CD14-positive monocyte (primary cell): Measurements from ENCODE around the gene FBLIM1. TPM values are rescaled to one million over a fixed set of nuclear protein-coding genes. Genes with fewer than 3 reads are reported as not detected.
A peak's percentile ranks its signal among the peaks of the same experiment; 100 is the strongest.

Experiments
- DNase-seq, 3 donors: peaks; one replicate each; pipeline ENCODE4 v3.0.0-alpha.2; 2011 to 2022
- H2AFZ ChIP-seq: 2 replicates; pipeline ENCODE4 v1.6.0; 2012; ENCODE audit warnings: mild to moderate bottlenecking, low read depth, low read length, inconsistent platforms; ENCODE audit not compliant: insufficient read depth, poor library complexity, severe bottlenecking
- H3K27ac ChIP-seq, 2 donors: 1 replicate in 1 of 2; 2 replicates in 1 of 2; pipeline ENCODE4 v1.5.1; 2012 to 2013; ENCODE audit warnings: low read length in 2 of 2, control low read depth in 1 of 2, inconsistent platforms in 1 of 2, low read depth in 1 of 2, mild to moderate bottlenecking in 1 of 2
- H3K27me3 ChIP-seq, 2 donors: one replicate each; pipeline versions ENCODE4 v1.6.0 to v1.6.1; 2011 to 2013; ENCODE audit warnings: low read length in 2 of 2; ENCODE audit not compliant: control insufficient read depth in 2 of 2, insufficient read depth in 2 of 2
- H3K36me3 ChIP-seq, 2 donors: replicated peaks in 1 of 2; 1 replicate in 1 of 2; 2 replicates in 1 of 2; pipeline versions ENCODE4 v1.5.1 to v1.6.1; 2012 to 2013; ENCODE audit warnings: low read length in 2 of 2, control low read depth in 1 of 2, inconsistent platforms in 1 of 2, mild to moderate bottlenecking in 1 of 2; ENCODE audit not compliant: insufficient read depth in 2 of 2, control insufficient read depth in 1 of 2
- H3K4me1 ChIP-seq, 2 donors: 1 replicate in 1 of 2; 2 replicates in 1 of 2; pipeline versions ENCODE4 v1.5.1 to v1.6.1; 2012 to 2013; ENCODE audit warnings: low read length in 2 of 2, control low read depth in 1 of 2, inconsistent platforms in 1 of 2, mild to moderate bottlenecking in 1 of 2, moderate library complexity in 1 of 2; ENCODE audit not compliant: insufficient read depth in 2 of 2, control insufficient read depth in 1 of 2
- H3K4me2 ChIP-seq: replicated peaks from 2 replicates; pipeline ENCODE3; 2012; ENCODE audit warnings: low read length, moderate library complexity, mild to moderate bottlenecking; ENCODE audit not compliant: poor library complexity, severe bottlenecking; ENCODE audit errors: extremely low read depth
- H3K4me3 ChIP-seq, 3 experiments: fragments of 200-600 bp in 1 of 3; sonication (generic) in 1 of 3; replicated peaks in 1 of 3; 1 replicate in 2 of 3; 2 replicates in 1 of 3; pipeline ENCODE4 v1.5.1; 2011 to 2013; ENCODE audit warnings: low read length in 3 of 3, mild to moderate bottlenecking in 3 of 3, control low read depth in 2 of 3, low read depth in 2 of 3, inconsistent platforms in 1 of 3, moderate library complexity in 1 of 3
- H3K79me2 ChIP-seq: 2 replicates; pipeline ENCODE4 v1.6.0; 2012; ENCODE audit warnings: mild to moderate bottlenecking, control low read depth, inconsistent platforms, low read length, moderate library complexity; ENCODE audit not compliant: insufficient read depth
- H3K9ac ChIP-seq: 2 replicates; pipeline ENCODE4 v1.6.0; 2017; ENCODE audit warnings: low read length, mild to moderate bottlenecking; ENCODE audit not compliant: insufficient read depth, poor library complexity, severe bottlenecking
- H3K9me3 ChIP-seq, 2 donors: replicated peaks in 1 of 2; 1 replicate in 1 of 2; 2 replicates in 1 of 2; pipeline versions ENCODE4 v1.5.1 to v1.6.1; 2012 to 2013; ENCODE audit warnings: low read length in 2 of 2, control low read depth in 1 of 2; ENCODE audit not compliant: control insufficient read depth in 1 of 2, insufficient read depth in 1 of 2
- H4K20me1 ChIP-seq: 2 replicates; pipeline ENCODE4 v1.6.0; 2012; ENCODE audit warnings: mild to moderate bottlenecking, low read length, control low read depth, moderate library complexity; ENCODE audit not compliant: insufficient read depth
- H3K27ac Mint-ChIP-seq, 7 donors: one replicate each; pipeline ENCODE4 v1.8.0; 2020; ENCODE audit warnings: mild to moderate bottlenecking in 7 of 7, mixed read lengths in 7 of 7, moderate library complexity in 6 of 7, inconsistent platforms in 2 of 7
- H3K27me3 Mint-ChIP-seq, 3 donors: one replicate each; pipeline ENCODE4 v1.8.0; 2021 to 2022; ENCODE audit warnings: low read depth in 3 of 3, mild to moderate bottlenecking in 3 of 3, mixed read lengths in 3 of 3, moderate library complexity in 3 of 3, inconsistent platforms in 1 of 3
- H3K36me3 Mint-ChIP-seq, 2 donors: one replicate each; pipeline ENCODE4 v1.8.0; 2020; ENCODE audit warnings: mixed read lengths in 2 of 2, inconsistent platforms in 1 of 2, mild to moderate bottlenecking in 1 of 2
- H3K4me1 Mint-ChIP-seq: one replicate; pipeline ENCODE4 v1.8.0; 2020; ENCODE audit warnings: mild to moderate bottlenecking, mixed read lengths
- H3K4me3 Mint-ChIP-seq, 2 donors: one replicate each; pipeline ENCODE4 v1.8.0; 2020; ENCODE audit warnings: mild to moderate bottlenecking in 2 of 2, mixed read lengths in 2 of 2, moderate library complexity in 1 of 2
- H3K9me3 Mint-ChIP-seq, 7 donors: one replicate each; pipeline ENCODE4 v1.8.0; 2020 to 2022; ENCODE audit warnings: mixed read lengths in 7 of 7, mild to moderate bottlenecking in 6 of 7, moderate library complexity in 6 of 7, inconsistent platforms in 2 of 7
- CTCF ChIP-seq: fragments of 200-600 bp; IDR thresholded peaks from one replicate; pipeline ENCODE4 v1.8.0; 2022; ENCODE audit warnings: antibody characterized with exemption, mild to moderate bottlenecking
- WGBS: methylation state at CpG from one replicate; pipeline ENCODE4 v1.1.5; 2013; ENCODE audit warnings: missing lambda C conversion rate; ENCODE audit not compliant: insufficient coverage; 5-methylcytosine and 5-hydroxymethylcytosine counted together
- intact Hi-C, 2 donors: fragments of 100-400 bp; cut with micrococcal nuclease; formaldehyde crosslinking; loops; one replicate each; pipeline versions ENCODE4 v1.15.0 to v1.15.1; 2023
- polyA plus RNA-seq, 3 donors: library from polyadenylated mRNA; depleted of rRNA in 1 of 3; unstranded in 2 of 3; stranded (reverse) in 1 of 3; fragments of 300-500 nt in 2 of 3; fragments of >200 nt in 1 of 3; fragmentation: Illumina TruSeq in 2 of 3; gene quantifications; 1 replicate in 2 of 3; 2 replicates in 1 of 3; pipeline ENCODE4 v1.2.3, GENCODE V29; 2012 to 2021

The FBLIM1 gene
- polyA plus RNA-seq, 3 donors: not detected

- H3K27me3 Mint-ChIP-seq: peaks cover 60 to 89% (median 67%) of the 10 kb centered on the region in 3 donors
- H3K4me3 Mint-ChIP-seq: peak overlapping the region in 1 of 2 donors; percentile 62
Measured at GRCh38 chr1:15760520-15761211, 2.1 kb downstream of the FBLIM1 start.

More at GRCh38 chr1:15760520-15761211, 2.1 kb downstream of the FBLIM1 start:
- Histone ChIP-seq H3K4me3 (no peak overlapping the region), H3K9ac (no peak overlapping the region), H4K20me1 (no peaks in the 10 kb centered on the region), H3K36me3 (no peaks in the 10 kb centered on the region), H3K27me3 (peaks cover 30 to 59% of the 10 kb centered on the region in 2 donors), H3K4me1 (no peaks in the 10 kb centered on the region), H3K79me2 (no peaks in the 10 kb centered on the region), H3K9me3 (peaks cover 0 to 11% of the 10 kb centered on the region in 2 donors), H2AFZ (no peak overlapping the region), H3K27ac (no peak overlapping the region), H3K4me2 (no peak overlapping the region)
- 77% methylated on average over 7 of the region's 12 CpGs for WGBS
- no peak for DNase-seq
- Mint-ChIP-seq H3K9me3 (peaks cover 0 to 10% (median 3%) of the 10 kb centered on the region in 7 donors), H3K36me3 (peaks cover 0 to 5% of the 10 kb centered on the region in 2 donors), H3K27ac (no peak overlapping the region), H3K4me1 (peaks cover 15% of the 10 kb centered on the region)
- intact Hi-C loops: no loop called here
- no peak for TF ChIP-seq CTCF
